Adipose tissue (tissue), 3 donors: ENCODE data around the gene ERVH48-1. TPM values are rescaled to one million over a fixed set of nuclear protein-coding genes. Genes with fewer than 3 reads are reported as not detected.

Experiments
- H3K27ac ChIP-seq: one replicate; pipeline ENCODE4 v1.5.1; 2013; ENCODE audit warnings: low read depth, low read length
- WGBS, 3 donors: extraction: QIAGEN DNeasy Blood & Tissue Kit; methylation state at CpG; one replicate each; pipeline ENCODE4 v1.1.7; 2013; 5-methylcytosine and 5-hydroxymethylcytosine counted together
- polyA plus RNA-seq, 3 donors: library from polyadenylated mRNA; stranded (reverse); fragments of 200-250 nt; gene quantifications; one replicate each; pipeline ENCODE4 v1.2.3, GENCODE V29; 2013
- donor health status: healthy with polysubstance abuse.
- donor health status: Bipolar disorder and iron deficiency.
- donor health status: healthy.

The ERVH48-1 gene
- polyA plus RNA-seq, 3 donors, result 0.06 TPM; not detected in 2

- WGBS, 3 donors, result 91 to 95% (median 95%) methylated on average over 10 of the region's 10 CpGs
- no peak overlapping the region for H3K27ac ChIP-seq
Measured at GRCh38 chr21:42868196-42868595, 57.2 kb downstream of the ERVH48-1 start.

Other genes starting within 250 kb of the ERVH48-1 start
- gene WDR4, start 46.1 kb downstream of the ERVH48-1 start, polyA plus RNA-seq, result 10 to 100 TPM in 1 of 3 donors, 1 to 10 TPM in 2; 7.9 to 15.7 (median 9.1) TPM
- gene NDUFV3, start 32.3 kb downstream of the ERVH48-1 start, polyA plus RNA-seq, result 10 to 100 TPM; 20.0 to 27.3 (median 24.0) TPM
- gene PKNOX1, start 48.9 kb upstream of the ERVH48-1 start, polyA plus RNA-seq, result 1 to 10 TPM; 4.0 to 9.2 (median 7.6) TPM
- gene CBS, start 150.2 kb upstream of the ERVH48-1 start, polyA plus RNA-seq, result 10 to 100 TPM; 19.6 to 43.0 (median 25.7) TPM
- 10 to 100 TPM; 20.0 to 73.5 (median 32.0) TPM for gene U2AF1, start 181.9 kb upstream of the ERVH48-1 start, polyA plus RNA-seq
- not detected for gene CRYAA, start 243.4 kb upstream of the ERVH48-1 start, polyA plus RNA-seq